GM12892 (cell line): ENCODE measurements around the gene COA1.
"Not testable (repeated sequence)": the region's sequence is repeated elsewhere in the genome, so short reads cannot be mapped to it uniquely, and the experiment has no call there.

Source experiments
- POLR2A ChIP-seq: IDR thresholded peaks from 2 replicates; pipeline ENCODE4 v1.6.1; 2011; ENCODE audit warnings: low read depth, low read length, control low read depth
- POLR2AphosphoS5 ChIP-seq: IDR thresholded peaks from 2 replicates; pipeline ENCODE4 v1.6.1; 2011; ENCODE audit warnings: low read depth, low read length, control low read depth
- TAF1 ChIP-seq: IDR thresholded peaks from 2 replicates; pipeline ENCODE4 v1.6.1; 2011; ENCODE audit warnings: low read depth, mild to moderate bottlenecking, control low read depth, low read length, borderline replicate concordance

- TF ChIP-seq POLR2AphosphoS5, POLR2A, TAF1: not testable (repeated sequence)
These were observed 43.9 kb upstream of the COA1 start for GRCh38 chr7:43773268-43773667.
